ENCODE data around the gene SLC22A6. TPM values are rescaled to one million over a fixed set of nuclear protein-coding genes. Genes with fewer than 3 reads are reported as not detected.

SLC22A6 gene
- total RNA-seq, 1 experiment from 2014 or later = not detected

DNA sequence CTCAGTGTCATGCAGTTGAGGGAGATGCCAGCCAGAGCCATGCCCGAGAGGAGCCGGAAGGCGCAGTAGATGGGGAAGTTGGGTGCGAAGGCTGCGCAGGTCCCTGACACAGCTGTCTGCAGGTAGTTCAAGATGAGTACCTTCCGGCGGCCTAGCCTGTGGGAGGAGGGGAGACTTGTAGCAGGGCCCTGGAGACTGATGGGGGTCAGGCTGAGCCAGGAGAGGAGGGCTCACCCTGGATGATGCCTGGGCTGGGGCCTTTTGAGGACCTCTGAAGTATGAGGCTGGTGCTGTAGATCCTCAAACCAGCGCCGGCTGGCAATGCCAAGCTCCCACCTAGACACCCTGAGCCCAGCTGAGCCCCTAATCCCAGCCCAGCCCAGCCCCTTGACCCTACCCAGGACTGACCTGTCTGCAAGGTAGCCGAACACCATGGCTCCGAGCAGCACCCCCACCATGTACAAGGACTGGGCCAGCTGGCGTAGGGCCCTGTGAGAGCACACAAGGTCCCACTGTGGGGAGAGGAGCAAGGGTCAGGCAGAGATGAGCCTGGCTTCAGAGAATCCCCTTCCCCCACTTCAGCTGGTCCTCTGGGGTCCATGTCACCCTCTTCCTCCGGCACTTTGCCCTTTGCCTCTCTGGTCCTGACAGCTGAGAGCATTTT lies 1.1 kb downstream of the SLC22A6 start:
- H3K27ac ChIP-seq = no peak overlapping the region
- H3K4me1 ChIP-seq (replicated peaks; ENCODE audit: insufficient read depth) = no peaks in the 10 kb centered on the region
- no peak overlapping the region for H2AFZ ChIP-seq
- ChIA-PET POLR2A (ENCODE audit: unreplicated experiment) (no interaction called here), CTCF (interaction anchor here (0.7 kb wide), 1 partner anchor 630 kb away, joined by 6 read pairs; no protein-coding TSS in a partner anchor)
- H3K79me2 ChIP-seq (ENCODE audit: low read depth) = no peaks in the 10 kb centered on the region
- H3F3A ChIP-seq (ENCODE audit: insufficient read depth, low read depth) = no peaks in the 10 kb centered on the region
- BruUV-seq (replicated peaks) = no TSS peak
- H3K9me2 ChIP-seq (ENCODE audit: insufficient read depth) = no peaks in the 10 kb centered on the region
- H3K27me3 ChIP-seq (ENCODE audit: insufficient read depth, low read depth) = peaks cover 98% of the 10 kb centered on the region
- DNase-seq = no peak
- H3K36me3 ChIP-seq (ENCODE audit: low read depth) = no peaks in the 10 kb centered on the region
- no peak for TF ChIP-seq EZH2 (IDR thresholded peaks at IDR 0.05; ENCODE audit: low read depth)
- TF ChIP-seq, protein P1, sequence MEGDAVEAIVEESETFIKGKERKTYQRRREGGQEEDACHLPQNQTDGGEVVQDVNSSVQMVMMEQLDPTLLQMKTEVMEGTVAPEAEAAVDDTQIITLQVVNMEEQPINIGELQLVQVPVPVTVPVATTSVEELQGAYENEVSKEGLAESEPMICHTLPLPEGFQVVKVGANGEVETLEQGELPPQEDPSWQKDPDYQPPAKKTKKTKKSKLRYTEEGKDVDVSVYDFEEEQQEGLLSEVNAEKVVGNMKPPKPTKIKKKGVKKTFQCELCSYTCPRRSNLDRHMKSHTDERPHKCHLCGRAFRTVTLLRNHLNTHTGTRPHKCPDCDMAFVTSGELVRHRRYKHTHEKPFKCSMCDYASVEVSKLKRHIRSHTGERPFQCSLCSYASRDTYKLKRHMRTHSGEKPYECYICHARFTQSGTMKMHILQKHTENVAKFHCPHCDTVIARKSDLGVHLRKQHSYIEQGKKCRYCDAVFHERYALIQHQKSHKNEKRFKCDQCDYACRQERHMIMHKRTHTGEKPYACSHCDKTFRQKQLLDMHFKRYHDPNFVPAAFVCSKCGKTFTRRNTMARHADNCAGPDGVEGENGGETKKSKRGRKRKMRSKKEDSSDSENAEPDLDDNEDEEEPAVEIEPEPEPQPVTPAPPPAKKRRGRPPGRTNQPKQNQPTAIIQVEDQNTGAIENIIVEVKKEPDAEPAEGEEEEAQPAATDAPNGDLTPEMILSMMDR (conservative IDR thresholded peaks at IDR 0.05) = no peak
- no peak overlapping the region for H3K4me3 ChIP-seq
- no peak overlapping the region for H3K4me2 ChIP-seq
- intact Hi-C loops (cut with micrococcal nuclease; ENCODE audit: unreplicated experiment) = no loop called here
- H3K9me3 ChIP-seq (ENCODE audit: insufficient read depth, low read depth) = no peaks in the 10 kb centered on the region
- H4K20me1 ChIP-seq (ENCODE audit: insufficient read depth) = no peaks in the 10 kb centered on the region

DNA sequence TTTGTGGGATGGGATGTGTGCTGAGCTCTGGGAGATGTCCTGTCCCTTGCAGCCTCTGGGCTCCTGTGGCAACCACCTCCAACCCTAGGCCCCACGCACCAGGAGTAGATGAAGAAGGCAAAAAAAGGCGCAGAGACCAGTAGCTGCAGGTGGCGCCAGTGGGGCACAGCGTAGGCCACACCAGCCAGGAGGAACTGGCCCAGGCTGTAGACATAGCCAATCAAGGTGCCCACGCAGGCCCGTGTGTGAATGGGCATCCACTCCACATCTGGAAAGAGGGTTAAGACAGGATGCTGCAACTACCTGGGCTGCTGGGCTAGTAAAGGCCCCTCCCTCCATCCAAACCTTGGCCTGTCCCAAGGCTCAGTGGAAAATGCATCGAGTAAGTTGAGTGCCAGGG lies 3.0 kb downstream of the SLC22A6 start:
- CTCF ChIA-PET = no interaction called here
- H3K4me1 ChIP-seq (replicated peaks; ENCODE audit: insufficient read depth) = no peaks in the 10 kb centered on the region
- POLR2A ChIA-PET (ENCODE audit: unreplicated experiment) = no interaction called here
- H3K36me3 ChIP-seq (ENCODE audit: low read depth) = no peaks in the 10 kb centered on the region
- no peak overlapping the region for H3K27ac ChIP-seq
- H3F3A ChIP-seq (ENCODE audit: insufficient read depth, low read depth) = no peaks in the 10 kb centered on the region
- H3K4me2 ChIP-seq = no peak overlapping the region
- no peaks in the 10 kb centered on the region for H3K9me3 ChIP-seq (ENCODE audit: insufficient read depth, low read depth)
- H2AFZ ChIP-seq = no peak overlapping the region
- H3K9me2 ChIP-seq (ENCODE audit: insufficient read depth) = no peaks in the 10 kb centered on the region
- peaks cover 92% of the 10 kb centered on the region for H3K27me3 ChIP-seq (ENCODE audit: insufficient read depth, low read depth)
- TF ChIP-seq, protein P1 (conservative IDR thresholded peaks at IDR 0.05) = no peak
- no peak for TF ChIP-seq EZH2 (IDR thresholded peaks at IDR 0.05; ENCODE audit: low read depth)
- no peaks in the 10 kb centered on the region for H4K20me1 ChIP-seq (ENCODE audit: insufficient read depth)
- no peak for DNase-seq
- intact Hi-C loops (cut with micrococcal nuclease; ENCODE audit: unreplicated experiment) = no loop called here
- H3K79me2 ChIP-seq (ENCODE audit: low read depth) = no peaks in the 10 kb centered on the region
- H3K4me3 ChIP-seq = no peak overlapping the region
- no TSS peak for BruUV-seq (replicated peaks)

DNA sequence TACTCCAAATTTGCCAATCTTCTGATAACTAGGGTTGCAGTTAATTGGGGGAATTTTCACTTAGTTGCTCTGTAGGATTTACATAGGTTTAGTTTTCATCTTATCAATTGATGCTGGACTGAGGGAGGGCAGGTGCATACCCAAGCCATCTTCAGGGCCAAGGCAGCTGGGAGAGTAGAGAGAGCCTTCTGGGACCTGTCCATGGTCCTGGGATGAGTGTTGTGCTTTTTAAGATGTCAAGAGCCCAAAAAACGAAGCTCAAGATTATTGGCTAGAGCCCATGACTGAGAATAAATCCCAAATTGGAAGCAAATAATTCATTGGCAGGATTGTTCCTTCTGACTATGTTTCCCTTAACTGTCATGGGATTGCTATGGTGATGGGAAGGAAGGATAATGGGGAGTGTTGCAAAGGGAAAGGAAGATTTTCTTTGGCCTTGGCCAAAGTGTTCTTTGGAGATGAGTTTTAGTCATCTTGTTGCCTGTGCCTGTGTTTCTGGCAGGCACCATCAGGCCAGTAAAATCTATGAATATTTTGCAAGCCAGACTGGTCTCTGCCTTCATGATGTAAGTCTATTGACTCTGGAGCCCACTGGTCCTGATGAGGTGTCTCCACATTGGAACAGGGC lies 4.5 kb downstream of the SLC22A6 start:
- intact Hi-C loops (cut with micrococcal nuclease; ENCODE audit: unreplicated experiment) = no loop called here
- Histone ChIP-seq H3K4me1 (replicated peaks; ENCODE audit: insufficient read depth) (no peaks in the 10 kb centered on the region), H3K36me3 (ENCODE audit: low read depth) (no peaks in the 10 kb centered on the region), H3K9me2 (ENCODE audit: insufficient read depth) (no peaks in the 10 kb centered on the region), H3K4me3 (no peak overlapping the region), H3K27me3 (ENCODE audit: insufficient read depth, low read depth) (peaks cover 92% of the 10 kb centered on the region), H3K4me2 (no peak overlapping the region), H3K79me2 (ENCODE audit: low read depth) (no peaks in the 10 kb centered on the region), H3K9me3 (ENCODE audit: insufficient read depth, low read depth) (no peaks in the 10 kb centered on the region), H3F3A (ENCODE audit: insufficient read depth, low read depth) (no peaks in the 10 kb centered on the region), H3K27ac (no peak overlapping the region), H4K20me1 (ENCODE audit: insufficient read depth) (no peaks in the 10 kb centered on the region), H2AFZ (no peak overlapping the region)
- TF ChIP-seq, protein P1 (conservative IDR thresholded peaks at IDR 0.05) = no peak
- TF ChIP-seq EZH2 (IDR thresholded peaks at IDR 0.05; ENCODE audit: low read depth) = no peak
- no peak for DNase-seq
- BruUV-seq (replicated peaks) = no TSS peak
- ChIA-PET CTCF (no interaction called here), POLR2A (ENCODE audit: unreplicated experiment) (no interaction called here)

Data from PC-9 (cell line).